OCI-LY7 (cell line): ENCODE results near the gene MEF2D. TPM values are rescaled to one million over a fixed set of nuclear protein-coding genes. Genes with fewer than 3 reads are reported as not detected.

ENCODE experiments used
- Bru-seq: library from RNA; stranded (reverse); fragments of 400-500 nt; gene quantifications from one replicate; lab custom pipeline; 2021; lab: Mats Ljungman, UMichigan
- BruChase-seq, 2 experiments: library from RNA; stranded (reverse); fragments of 400-500 nt; gene quantifications; one replicate each; lab custom pipeline; 2021; lab: Mats Ljungman, UMichigan
- BruUV-seq: library from RNA; stranded (reverse); fragments of 400-500 nt; replicated peaks from 2 replicates; lab custom pipeline; 2021; lab: Mats Ljungman, UMichigan
- CTCF ChIA-PET: fragments of 300-600 bp; sonication (Branson Sonifier 250); formaldehyde crosslinking; loops from one replicate; lab custom pipeline; 2022; ENCODE audit warnings: antibody characterized with exemption; ENCODE audit not compliant: unreplicated experiment; lab: Charles Lee
- POLR2A ChIA-PET: fragments of 300-600 bp; sonication (Branson Sonifier 250); formaldehyde crosslinking; loops from one replicate; lab custom pipeline; 2022; ENCODE audit warnings: antibody characterized with exemption; lab: Charles Lee
- DNase-seq: peaks from one replicate; pipeline ENCODE4 v3.0.0-alpha.2; 2015; ENCODE audit warnings: low spot score
- H2AFZ ChIP-seq: fragments of 200-600 bp; sonication (generic), shearing (Covaris generic); 2 replicates; pipeline ENCODE4 v1.6.1; 2014; ENCODE audit warnings: mild to moderate bottlenecking, antibody characterized with exemption, low read length, moderate library complexity
- H3K27ac ChIP-seq: fragments of 200-600 bp; sonication (generic); 2 replicates; pipeline ENCODE4 v1.5.1; 2014; ENCODE audit warnings: mixed run types, low read depth, mild to moderate bottlenecking, moderate library complexity, low read length, inconsistent platforms; ENCODE audit not compliant: poor library complexity, severe bottlenecking
- H3K36me3 ChIP-seq: fragments of 200-600 bp; sonication (generic); 2 replicates; pipeline ENCODE4 v1.6.1; 2014; ENCODE audit warnings: mild to moderate bottlenecking, antibody characterized with exemption, low read length, moderate library complexity, mixed read lengths; ENCODE audit not compliant: insufficient read depth
- H3K4me1 ChIP-seq: fragments of 200-600 bp; sonication (generic); 2 replicates; pipeline ENCODE4 v1.5.1; 2014; ENCODE audit warnings: mild to moderate bottlenecking, low read length; ENCODE audit not compliant: insufficient read depth, poor library complexity, severe bottlenecking
- H3K4me2 ChIP-seq: fragments of 200-600 bp; sonication (generic); 2 replicates; pipeline ENCODE4 v1.6.1; 2014; ENCODE audit warnings: mild to moderate bottlenecking, low read length
- H3K4me3 ChIP-seq: fragments of 200-600 bp; sonication (generic); 2 replicates; pipeline ENCODE4 v1.5.1; 2014; ENCODE audit warnings: mild to moderate bottlenecking, low read depth, low read length; ENCODE audit not compliant: poor library complexity, severe bottlenecking
- H3K79me2 ChIP-seq: fragments of 200-600 bp; sonication (generic); 2 replicates; pipeline ENCODE4 v1.6.1; 2016; ENCODE audit warnings: low read depth, mild to moderate bottlenecking, low read length, moderate library complexity, mixed read lengths; ENCODE audit not compliant: insufficient read depth
- H3K9me2 ChIP-seq: fragments of 200-600 bp; sonication (generic); 2 replicates; pipeline ENCODE4 v1.6.1; 2016; ENCODE audit warnings: mild to moderate bottlenecking, low read length, mixed read lengths; ENCODE audit not compliant: insufficient read depth
- H3K9me3 ChIP-seq: fragments of 200-600 bp; sonication (generic); 2 replicates; pipeline ENCODE4 v1.6.1; 2014; ENCODE audit warnings: mild to moderate bottlenecking, mixed run types, low read length, mixed read lengths
- H4K20me1 ChIP-seq: fragments of 200-600 bp; sonication (generic); 2 replicates; pipeline ENCODE4 v1.6.1; 2014; ENCODE audit warnings: mild to moderate bottlenecking, antibody characterized with exemption, low read length, moderate library complexity, mixed read lengths; ENCODE audit not compliant: insufficient read depth
- CTCF ChIP-seq: fragments of 200-600 bp; sonication (generic); conservative IDR thresholded peaks from 2 replicates; pipeline ENCODE4 v1.5.1; 2014; ENCODE audit warnings: mild to moderate bottlenecking, antibody characterized with exemption, low read length, moderate library complexity, mixed read lengths
- EZH2phosphoT487 ChIP-seq: fragments of 200-600 bp; sonication (generic); IDR thresholded peaks from 2 replicates; pipeline ENCODE4 v1.6.1; 2018; ENCODE audit warnings: low read depth, borderline replicate concordance, mild to moderate bottlenecking, mixed run types, antibody characterized with exemption, low read length, moderate library complexity, mixed read lengths
- intact Hi-C: fragments of 100-400 bp; cut with micrococcal nuclease; formaldehyde crosslinking; loops from one replicate; pipeline ENCODE4 v1.10.0; 2022; ENCODE audit not compliant: unreplicated experiment
- long read RNA-seq: library from polyadenylated mRNA; stranded (forward); transcript quantifications from one replicate; pipeline ENCODE4 v2.0.0, GENCODE V29; 2022
- total RNA-seq, 2 experiments: library from RNA; depleted of rRNA in 1 of 2; stranded (reverse); fragments of >200 nt in 1 of 2; shearing (Covaris generic) in 1 of 2; gene quantifications; 2 replicates each; pipeline ENCODE4 v1.2.3, GENCODE V29; 2014 to 2022

MEF2D gene
- 23.4 and 42.7 TPM in 2 replicates for total RNA-seq (2014; rRNA removed; shearing (Covaris generic))
- 92.3 and 101 TPM in 2 replicates for total RNA-seq (2022)
- Bru-seq, nascent RNA: percentile 92 among the genes with signal in this experiment
- BruChase-seq, experiment 1, labeled RNA remaining after a 6-hour chase: percentile 90 among the genes with signal in this experiment
- BruChase-seq, experiment 2, labeled RNA remaining after a 2-hour chase: percentile 89 among the genes with signal in this experiment
- long read RNA-seq, partial matches to known transcripts: 21 of 223 reads
- long read RNA-seq, other reads (novel, unspliced or antisense): 201 of 223 reads

GRCh38 chr1:156500543-156500792, at the start of gene MEF2D:
MEF2D (minus strand) TSS chr1:156500775; CDS start chr1:156483292, 17,483 bp downstream.
- CTCF ChIA-PET: interaction anchor here (0.5 to 2.9 kb wide), 7 partner anchors 9 to 185 kb away, joined by 3 to 27 read pairs (median 4); no protein-coding TSS in a partner anchor

GRCh38 chr1:156550346-156550745, 49.8 kb upstream of the MEF2D start:
- DNase-seq: no peak
- H3K4me1 ChIP-seq: peaks cover 32% of the 10 kb centered on the region
- H3K9me2 ChIP-seq: no peaks in the 10 kb centered on the region
- CTCF ChIA-PET: no interaction called here
- H2AFZ ChIP-seq: no peak overlapping the region
- intact Hi-C loops: no loop called here
- TF ChIP-seq EZH2phosphoT487: no peak
- TF ChIP-seq CTCF: no peak
- H4K20me1 ChIP-seq: no peaks in the 10 kb centered on the region
- no peak overlapping the region for H3K4me2 ChIP-seq
- H3K27ac ChIP-seq: no peak overlapping the region
- no peak overlapping the region for H3K4me3 ChIP-seq
- H3K36me3 ChIP-seq: peaks cover 27% of the 10 kb centered on the region
- BruUV-seq: no TSS peak
- POLR2A ChIA-PET: interaction anchor here (0.6 to 2.7 kb wide), 4 partner anchors 25 to 97 kb away, joined by 3 to 10 read pairs (median 3); no protein-coding TSS in a partner anchor
- H3K79me2 ChIP-seq: no peaks in the 10 kb centered on the region
- no peaks in the 10 kb centered on the region for H3K9me3 ChIP-seq

More at GRCh38 chr1:156500543-156500792, at the start of gene MEF2D:
- H3K4me1 ChIP-seq: peaks cover 66% of the 10 kb centered on the region
- no peaks in the 10 kb centered on the region for H3K9me2 ChIP-seq
- H3K4me2 ChIP-seq: peak within 1 kb of the TSS; percentile 91
- H3K27ac ChIP-seq: peak within 1 kb of the TSS; percentile 98
- no peak for DNase-seq
- H3K9me3 ChIP-seq: no peaks in the 10 kb centered on the region
- TSS peak; percentile 84 for BruUV-seq
- POLR2A ChIA-PET: interaction anchor here (0.6 to 8.9 kb wide), 10 partner anchors 9 to 737 kb away, joined by 3 to 179 read pairs (median 4); no protein-coding TSS in a partner anchor
- TF ChIP-seq CTCF (no peak), EZH2phosphoT487 (no peak)
- peaks cover 43% of the 10 kb centered on the region for H3K36me3 ChIP-seq
- peak within 1 kb of the TSS; percentile 98 for H3K4me3 ChIP-seq
- H3K79me2 ChIP-seq: peaks cover 60% of the 10 kb centered on the region
- intact Hi-C loops: loop anchor here (1.0 to 10.0 kb wide), 4 partner anchors 8 to 343 kb away; partner anchors contain the start of gene HDGF
- no peak within 1 kb of the TSS; the same call in 1 of the 2 replicates for H2AFZ ChIP-seq
- H4K20me1 ChIP-seq: no peaks in the 10 kb centered on the region

GRCh38 chr1:156549831-156550230, 49.3 kb upstream of the MEF2D start:
- Histone ChIP-seq H3K27ac (no peak overlapping the region), H2AFZ (no peak overlapping the region), H3K4me3 (no peak overlapping the region), H3K4me1 (peaks cover 32% of the 10 kb centered on the region), H3K36me3 (peaks cover 27% of the 10 kb centered on the region), H3K9me2 (no peaks in the 10 kb centered on the region), H4K20me1 (no peaks in the 10 kb centered on the region), H3K9me3 (no peaks in the 10 kb centered on the region), H3K79me2 (no peaks in the 10 kb centered on the region), H3K4me2 (no peak overlapping the region)
- CTCF ChIA-PET: no interaction called here
- intact Hi-C loops: no loop called here
- POLR2A ChIA-PET: interaction anchor here (1.1 to 2.7 kb wide), 2 partner anchors 25 to 53 kb away, joined by 3 to 10 read pairs; no protein-coding TSS in a partner anchor
- no peak for DNase-seq
- no peak for TF ChIP-seq CTCF
- no peak for TF ChIP-seq EZH2phosphoT487
- no TSS peak for BruUV-seq
